GM23338 (cell line): ENCODE results near the gene CFAP65. TPM values are rescaled to one million over a fixed set of nuclear protein-coding genes. Genes with fewer than 3 reads are reported as not detected.

Source experiments
- ATAC-seq: fragments of 200-7000 bp; cut with Tn5 transposase; 3 replicates; pipeline ENCODE4 v1.9.1; 2020
- DNase-seq: peaks from one replicate; pipeline ENCODE4 v3.0.0-alpha.2; 2015; ENCODE audit warnings: low spot score
- H2AFZ ChIP-seq: fragments of 200-600 bp; sonication (generic); 2 replicates; pipeline ENCODE4 v1.8.0; 2016; ENCODE audit warnings: antibody characterized with exemption, mild to moderate bottlenecking, moderate library complexity
- H3F3A ChIP-seq: fragments of 200-600 bp; sonication (generic); replicated peaks from 2 replicates; pipeline ENCODE4 v1.8.0; 2017; ENCODE audit warnings: antibody characterized with exemption, mixed run types, low read depth
- H3K27ac ChIP-seq: fragments of 200-600 bp; sonication (generic); 2 replicates; pipeline ENCODE4 v1.6.1; 2016; ENCODE audit warnings: low read depth
- H3K27me3 ChIP-seq: fragments of 200-600 bp; sonication (generic); 2 replicates; pipeline ENCODE4 v1.8.0; 2016; ENCODE audit warnings: mild to moderate bottlenecking, mixed run types, moderate library complexity; ENCODE audit not compliant: insufficient read depth
- H3K36me3 ChIP-seq: fragments of 200-600 bp; sonication (generic); 2 replicates; pipeline ENCODE4 v1.8.0; 2016; ENCODE audit warnings: mild to moderate bottlenecking; ENCODE audit not compliant: insufficient read depth
- H3K4me1 ChIP-seq: fragments of 200-600 bp; sonication (generic); 2 replicates; pipeline ENCODE4 v1.8.0; 2016; ENCODE audit warnings: mild to moderate bottlenecking, moderate library complexity; ENCODE audit not compliant: insufficient read depth
- H3K4me2 ChIP-seq: fragments of 200-600 bp; sonication (generic); 2 replicates; pipeline ENCODE4 v1.7.1; 2017; ENCODE audit warnings: mixed run types
- H3K4me3 ChIP-seq: fragments of 200-600 bp; sonication (generic); 2 replicates; pipeline ENCODE4 v1.6.1; 2016; ENCODE audit warnings: mixed run types
- H3K79me2 ChIP-seq: fragments of 200-600 bp; sonication (generic); replicated peaks from 2 replicates; pipeline ENCODE4 v1.8.0; 2017; ENCODE audit warnings: mild to moderate bottlenecking; ENCODE audit not compliant: insufficient read depth
- H3K9me2 ChIP-seq: fragments of 200-600 bp; sonication (generic); 2 replicates; pipeline ENCODE4 v1.8.0; 2017; ENCODE audit not compliant: insufficient read depth
- H4K20me1 ChIP-seq: fragments of 200-600 bp; sonication (generic); replicated peaks from 2 replicates; pipeline ENCODE4 v1.8.0; 2017; ENCODE audit warnings: mild to moderate bottlenecking; ENCODE audit not compliant: insufficient read depth
- H3K27ac Mint-ChIP-seq: 2 replicates; pipeline ENCODE4 v1.8.0; 2020; ENCODE audit warnings: inconsistent platforms, mild to moderate bottlenecking, moderate library complexity, mixed read lengths
- H3K27me3 Mint-ChIP-seq: 3 replicates; pipeline ENCODE4 v1.8.0; 2022; ENCODE audit warnings: low read depth, mild to moderate bottlenecking, moderate library complexity, mixed read lengths, inconsistent platforms; ENCODE audit not compliant: insufficient read depth, poor library complexity
- H3K36me3 Mint-ChIP-seq: 3 replicates; pipeline ENCODE4 v1.8.0; 2021; ENCODE audit warnings: low read depth, mild to moderate bottlenecking, inconsistent platforms, moderate library complexity, mixed read lengths
- H3K4me1 Mint-ChIP-seq: 3 replicates; pipeline ENCODE4 v1.8.0; 2020; ENCODE audit warnings: mild to moderate bottlenecking, inconsistent platforms, mixed read lengths
- H3K4me3 Mint-ChIP-seq: 3 replicates; pipeline ENCODE4 v1.8.0; 2021; ENCODE audit warnings: moderate library complexity, mild to moderate bottlenecking, inconsistent platforms, mixed read lengths
- H3K9me3 Mint-ChIP-seq: 3 replicates; pipeline ENCODE4 v1.8.0; 2020; ENCODE audit warnings: moderate library complexity, mild to moderate bottlenecking, inconsistent platforms, mixed read lengths
- CREB1 ChIP-seq: fragments of 250-450 bp; sonication (Bioruptor Pico); IDR thresholded peaks from 2 replicates; pipeline ENCODE4 v1.5.0; 2020; ENCODE audit warnings: low read depth, mild to moderate bottlenecking, moderate library complexity
- CTCF ChIP-seq, 2 experiments: fragments of 200-600 bp in 1 of 2; sonication (generic) in 1 of 2; conservative IDR thresholded peaks; 2 replicates each; pipeline versions ENCODE4 v1.5.1 to v1.6.1; 2016 to 2017; ENCODE audit warnings: antibody characterized with exemption in 2 of 2, low read depth in 2 of 2, mild to moderate bottlenecking in 2 of 2, moderate library complexity in 1 of 2
- ETS1 ChIP-seq: IDR thresholded peaks from 2 replicates; pipeline ENCODE4 v1.6.1; 2016; ENCODE audit warnings: antibody characterized with exemption
- EZH2 ChIP-seq: fragments of 200-600 bp; sonication (generic); IDR thresholded peaks from one replicate; pipeline ENCODE4 v1.8.0; 2017; ENCODE audit warnings: antibody characterized with exemption, mild to moderate bottlenecking, low read depth; ENCODE audit not compliant: unreplicated experiment
- EZH2phosphoT487 ChIP-seq: fragments of 200-600 bp; sonication (generic); IDR thresholded peaks from one replicate; pipeline ENCODE4 v1.8.1; 2018; ENCODE audit warnings: antibody characterized with exemption; ENCODE audit not compliant: unreplicated experiment
- JUNB ChIP-seq: IDR thresholded peaks from one replicate; pipeline ENCODE4 v1.6.1; 2016; ENCODE audit warnings: antibody characterized with exemption; ENCODE audit not compliant: unreplicated experiment
- NANOG ChIP-seq: IDR thresholded peaks from 2 replicates; pipeline ENCODE4 v1.6.1; 2016; ENCODE audit warnings: antibody characterized with exemption, borderline replicate concordance
- POLR2AphosphoS5 ChIP-seq: IDR thresholded peaks from 2 replicates; pipeline ENCODE4 v1.6.1; 2016; ENCODE audit warnings: antibody characterized with exemption, low read depth
- STAT1 ChIP-seq: IDR thresholded peaks from one replicate; pipeline ENCODE4 v1.6.1; 2016; ENCODE audit warnings: antibody characterized with exemption; ENCODE audit not compliant: unreplicated experiment
- ZNF114 ChIP-seq: fragments of 250-450 bp; sonication (Bioruptor Pico); IDR thresholded peaks from 2 replicates; pipeline ENCODE4 v1.5.0; 2020; ENCODE audit warnings: mild to moderate bottlenecking, moderate library complexity
- ZNF331 ChIP-seq: fragments of 250-450 bp; sonication (Bioruptor Pico); IDR thresholded peaks from 2 replicates; pipeline ENCODE4 v1.5.0; 2020; ENCODE audit warnings: low read depth, mild to moderate bottlenecking, moderate library complexity
- ZNF462 ChIP-seq: fragments of 250-450 bp; sonication (Bioruptor Pico); IDR thresholded peaks from 2 replicates; pipeline ENCODE4 v1.5.0; 2020; ENCODE audit warnings: mild to moderate bottlenecking, moderate library complexity
- polyA plus RNA-seq: library from polyadenylated mRNA; unstranded; fragments of >200 nt; fragmentation: Nextera tagmentation; extraction: Ambion mirVana; gene quantifications from 2 replicates; pipeline ENCODE4 v1.2.1, GENCODE V29; 2016
- total RNA-seq: library from RNA; depleted of rRNA; stranded (reverse); fragments of >200 nt; shearing (Covaris generic); gene quantifications from 2 replicates; pipeline ENCODE4 v1.2.3, GENCODE V29; 2014

Gene CFAP65
- total and polyA plus RNA-seq, 2 experiments from 2014 or later = 0.38 to 0.74 TPM

- H3K4me3 Mint-ChIP-seq = no peak overlapping the region
- peaks cover 51% of the 10 kb centered on the region for H3K27me3 Mint-ChIP-seq
Observed at GRCh38 chr2:218956039-218956438, 85.3 kb downstream of the CFAP65 start.

More at GRCh38 chr2:218956039-218956438, 85.3 kb downstream of the CFAP65 start:
- Mint-ChIP-seq H3K27ac (no peak overlapping the region), H3K36me3 (no peaks in the 10 kb centered on the region; the same call in 2 of the 3 replicates), H3K4me1 (peaks cover 7% of the 10 kb centered on the region), H3K9me3 (no peaks in the 10 kb centered on the region)
- Histone ChIP-seq H3K9me2 (no peaks in the 10 kb centered on the region), H3F3A (peaks cover under 1% of the 10 kb centered on the region; the same call in 1 of the 2 replicates), H3K4me3 (no peak overlapping the region), H3K27me3 (peaks cover 64% of the 10 kb centered on the region), H3K4me1 (peaks cover 8% of the 10 kb centered on the region; the same call in 1 of the 2 replicates), H3K4me2 (no peak overlapping the region), H3K36me3 (no peaks in the 10 kb centered on the region), H4K20me1 (no peaks in the 10 kb centered on the region; the same call in 1 of the 2 replicates), H2AFZ (no peak overlapping the region), H3K79me2 (no peaks in the 10 kb centered on the region), H3K27ac (no peak overlapping the region)
- ATAC-seq = no peak
- no peak for DNase-seq
- no peak for TF ChIP-seq STAT1
- TF ChIP-seq JUNB = no peak
- no peak for TF ChIP-seq ZNF331 (CRISPR knock-in tag)
- TF ChIP-seq CTCF (conservative IDR thresholded peaks at IDR 0.05; ENCODE audit: low read depth in 2 of 2) = no peak
- no peak for TF ChIP-seq ETS1
- TF ChIP-seq NANOG = no peak
- TF ChIP-seq POLR2AphosphoS5 = no peak
- no peak for TF ChIP-seq CREB1 (CRISPR knock-in tag)
- no peak for TF ChIP-seq EZH2phosphoT487
- TF ChIP-seq ZNF462 (CRISPR knock-in tag) = no peak
- no peak for TF ChIP-seq EZH2
- TF ChIP-seq ZNF114 (CRISPR knock-in tag) = no peak
